OCI-LY1 (cell line): ENCODE data around the gene HSF2BP.

ENCODE experiments used
- CTCF ChIP-seq: fragments of 200-600 bp; sonication (generic), shearing (Covaris generic); IDR thresholded peaks from 2 replicates; pipeline ENCODE4 v1.5.1; 2017; ENCODE audit warnings: mild to moderate bottlenecking, antibody characterized with exemption, low read length, moderate library complexity, mixed read lengths
- EZH2 ChIP-seq: fragments of 200-600 bp; sonication (generic), shearing (Covaris generic); IDR thresholded peaks from 2 replicates; pipeline ENCODE4 v1.8.0; 2017; ENCODE audit warnings: borderline replicate concordance, mixed run types, mild to moderate bottlenecking, antibody characterized with exemption, low read length, moderate library complexity, mixed read lengths

GRCh38 chr21:43596616-43597015 lies 62.7 kb downstream of the HSF2BP start:
- TF ChIP-seq CTCF: no peak
- no peak for TF ChIP-seq EZH2
